ENCODE data around the gene RNF220.
A peak's percentile ranks its signal among the peaks of the same experiment; 100 is the strongest.

The RNF220 gene

GRCh38 chr1:44405031-44405797 lies at the start of gene RNF220:
RNF220 (plus strand) TSS chr1:44405255.
- DNase-seq: peak; percentile 64

- no peak for DNase-seq
These were observed 49.3 kb upstream of the RNF220 start for GRCh38 chr1:44355582-44356305.

- DNase-seq: no peak
These were observed 47.3 kb upstream of the RNF220 start for GRCh38 chr1:44357710-44358109.

GRCh38 chr1:44359234-44359935 lies 45.7 kb upstream of the RNF220 start:
- DNase-seq: no peak

- no peak for DNase-seq
These were observed 43.6 kb upstream of the RNF220 start for GRCh38 chr1:44361478-44361877.

- DNase-seq: no peak
These were observed 38.6 kb upstream of the RNF220 start for GRCh38 chr1:44366371-44366975.

- DNase-seq: no peak
These were observed 37.1 kb upstream of the RNF220 start for GRCh38 chr1:44367944-44368343.

GRCh38 chr1:44368471-44369151 lies 36.4 kb upstream of the RNF220 start:
- DNase-seq: no peak

- DNase-seq: no peak
These were observed 33.8 kb upstream of the RNF220 start for GRCh38 chr1:44371206-44371605.

- no peak for DNase-seq
These were observed 29.5 kb upstream of the RNF220 start for GRCh38 chr1:44375547-44375946.

- DNase-seq: peak; percentile 45
These were observed 26.9 kb upstream of the RNF220 start for GRCh38 chr1:44377925-44378784.

GRCh38 chr1:44380666-44381177 lies 24.3 kb upstream of the RNF220 start:
- no peak for DNase-seq

- DNase-seq: no peak
These were observed 16.5 kb upstream of the RNF220 start for GRCh38 chr1:44388551-44388950.

GRCh38 chr1:44389437-44389836 lies 15.6 kb upstream of the RNF220 start:
- DNase-seq: no peak

- DNase-seq: no peak
These were observed 14.8 kb upstream of the RNF220 start for GRCh38 chr1:44390277-44390676.

- no peak for DNase-seq
These were observed 3.5 kb upstream of the RNF220 start for GRCh38 chr1:44401256-44402228.

- peak; percentile 32 for DNase-seq
These were observed 1.0 kb downstream of the RNF220 start for GRCh38 chr1:44405798-44406736.

GRCh38 chr1:44406737-44407429 lies 1.8 kb downstream of the RNF220 start:
- no peak for DNase-seq

Data from CD4-positive, alpha-beta T cell treated with Interleukin-17A for 1 hour (primary cell).